H1 (cell line): ENCODE results near the gene EXOSC5. TPM values are rescaled to one million over a fixed set of nuclear protein-coding genes. Genes with fewer than 3 reads are reported as not detected.

Experiments
- CTCF ChIA-PET: fragments of 300-600 bp; sonication (Branson Sonifier 250); formaldehyde crosslinking; loops from one replicate; lab custom pipeline; 2021; ENCODE audit not compliant: partially characterized antibody; lab: Charles Lee
- POLR2A ChIA-PET: fragments of 300-600 bp; sonication (Branson Sonifier 250); formaldehyde crosslinking; loops from one replicate; lab custom pipeline; 2021; ENCODE audit warnings: inconsistent platforms; ENCODE audit not compliant: partially characterized antibody; lab: Charles Lee
- DNase-seq, 2 experiments: peaks; one replicate each; pipeline versions ENCODE4 v3.0.0 to v3.0.0-alpha.2; 2010 to 2022; ENCODE audit warnings: low spot score in 2 of 2, low read depth in 1 of 2, mixed read lengths in 1 of 2
- FAIRE-seq: peaks from 2 replicates; lab custom pipeline; 2011; peaks lifted over from hg19 to GRCh38; lab: Jason Lieb, UNC
- H2AFZ ChIP-seq: 2 replicates; pipeline ENCODE4 v1.8.1; 2012; ENCODE audit warnings: low read length, inconsistent platforms
- H2AK5ac ChIP-seq: 2 replicates; pipeline ENCODE4 v1.6.1; 2013; ENCODE audit warnings: low read depth, low read length
- H2BK120ac ChIP-seq: replicated peaks from 2 replicates; pipeline ENCODE3; 2013; ENCODE audit warnings: low read depth, low read length, inconsistent platforms
- H2BK12ac ChIP-seq: 2 replicates; pipeline ENCODE4 v1.6.1; 2013; ENCODE audit warnings: low read depth, low read length
- H2BK15ac ChIP-seq: 2 replicates; pipeline ENCODE4 v1.6.1; 2013; ENCODE audit warnings: low read length
- H2BK20ac ChIP-seq: 2 replicates; pipeline ENCODE4 v1.6.1; 2013; ENCODE audit warnings: low read length
- H2BK5ac ChIP-seq: 2 replicates; pipeline ENCODE4 v1.6.1; 2013; ENCODE audit warnings: low read depth, low read length
- H3K14ac ChIP-seq: 2 replicates; pipeline ENCODE4 v1.6.1; 2013; ENCODE audit warnings: inconsistent platforms; ENCODE audit not compliant: insufficient read length
- H3K18ac ChIP-seq: 2 replicates; pipeline ENCODE4 v1.6.1; 2013; ENCODE audit warnings: low read length; ENCODE audit errors: extremely low read depth
- H3K23ac ChIP-seq: 2 replicates; pipeline ENCODE4 v1.6.1; 2013; ENCODE audit warnings: inconsistent platforms; ENCODE audit not compliant: insufficient read length
- H3K23me2 ChIP-seq: 2 replicates; pipeline ENCODE4 v1.6.1; 2013; ENCODE audit warnings: low read depth, low read length
- H3K27ac ChIP-seq: 2 replicates; pipeline ENCODE4 v1.6.1; 2011; ENCODE audit warnings: low read depth, low read length, inconsistent platforms
- H3K27me3 ChIP-seq, 4 experiments: replicated peaks in 1 of 4; 1 replicate in 1 of 4; 2 replicates in 3 of 4; pipeline versions ENCODE4 v1.6.1 to v1.8.1; 2011 to 2013; ENCODE audit warnings: low read length in 3 of 4, mild to moderate bottlenecking in 3 of 4, inconsistent platforms in 2 of 4, mixed read lengths in 2 of 4, moderate library complexity in 1 of 4; ENCODE audit not compliant: control insufficient read depth in 3 of 4, insufficient read depth in 3 of 4; ENCODE audit errors: extremely low read depth in 1 of 4
- H3K36me3 ChIP-seq, 4 experiments: 2 replicates each; pipeline versions ENCODE4 v1.6.1 to v1.8.1; 2011 to 2013; ENCODE audit warnings: mild to moderate bottlenecking in 4 of 4, low read length in 3 of 4, moderate library complexity in 2 of 4, control low read depth in 1 of 4, inconsistent platforms in 1 of 4; ENCODE audit not compliant: insufficient read depth in 4 of 4, control insufficient read depth in 2 of 4
- H3K4ac ChIP-seq: replicated peaks from 2 replicates; pipeline ENCODE3; 2013; ENCODE audit warnings: low read length, low read depth, mixed read lengths, inconsistent platforms; ENCODE audit not compliant: insufficient read length
- H3K4me1 ChIP-seq, 4 experiments: replicated peaks in 1 of 4; 1 replicate in 1 of 4; 2 replicates in 3 of 4; pipeline versions ENCODE4 v1.6.1 to v1.8.1; 2011 to 2013; ENCODE audit warnings: low read length in 3 of 4, inconsistent platforms in 2 of 4, mixed read lengths in 1 of 4; ENCODE audit not compliant: insufficient read depth in 4 of 4, control insufficient read depth in 3 of 4
- H3K4me2 ChIP-seq, 2 experiments: 2 replicates each; pipeline versions ENCODE4 v1.6.1 to v1.8.1; 2011 to 2013; ENCODE audit warnings: low read depth in 2 of 2, low read length in 2 of 2, control low read depth in 1 of 2, inconsistent platforms in 1 of 2, mild to moderate bottlenecking in 1 of 2; ENCODE audit not compliant: insufficient read depth in 1 of 2
- H3K4me3 ChIP-seq, 4 experiments: fragments of 200-600, 300-600 bp in 1 of 4; sonication (generic), shearing (Covaris generic), sonication (Bioruptor Twin) in 1 of 4; 2 replicates each; pipeline versions ENCODE4 v1.5.1 to v1.8.1; 2011 to 2016; ENCODE audit warnings: low read length in 4 of 4, low read depth in 3 of 4, control low read depth in 2 of 4, inconsistent platforms in 2 of 4, mild to moderate bottlenecking in 2 of 4, mixed read lengths in 1 of 4, moderate library complexity in 1 of 4; ENCODE audit not compliant: insufficient read depth in 2 of 4; ENCODE audit errors: extremely low read depth in 1 of 4
- H3K56ac ChIP-seq: replicated peaks from 2 replicates; pipeline ENCODE3; 2013; ENCODE audit warnings: low read depth, mild to moderate bottlenecking, mixed read lengths, low read length, inconsistent platforms; ENCODE audit not compliant: insufficient read length
- H3K79me1 ChIP-seq: 2 replicates; pipeline ENCODE4 v1.6.1; 2013; ENCODE audit warnings: low read depth, low read length, control low read depth
- H3K79me2 ChIP-seq, 2 experiments: 2 replicates each; pipeline versions ENCODE4 v1.6.1 to v1.8.1; 2012 to 2013; ENCODE audit warnings: low read length in 2 of 2, mild to moderate bottlenecking in 2 of 2, inconsistent platforms in 1 of 2; ENCODE audit not compliant: insufficient read depth in 2 of 2, control insufficient read depth in 1 of 2
- H3K9ac ChIP-seq, 4 experiments: replicated peaks in 1 of 4; 1 replicate in 1 of 4; 2 replicates in 3 of 4; pipeline versions ENCODE4 v1.6.1 to v1.8.1; 2011 to 2013; ENCODE audit warnings: low read depth in 3 of 4, low read length in 3 of 4, control low read depth in 2 of 4, mild to moderate bottlenecking in 2 of 4, moderate library complexity in 2 of 4, inconsistent platforms in 1 of 4; ENCODE audit errors: extremely low read depth in 1 of 4
- H3K9me3 ChIP-seq, 2 experiments: 2 replicates each; pipeline versions ENCODE4 v1.6.1 to v1.8.1; 2012 to 2013; ENCODE audit warnings: mild to moderate bottlenecking in 2 of 2, moderate library complexity in 2 of 2, control low read depth in 1 of 2, inconsistent platforms in 1 of 2, low read depth in 1 of 2, low read length in 1 of 2, mixed read lengths in 1 of 2; ENCODE audit not compliant: insufficient read depth in 2 of 2
- H4K20me1 ChIP-seq, 2 experiments: replicated peaks in 1 of 2; 2 replicates each; pipeline versions ENCODE3 to v1.8.1; 2011 to 2013; ENCODE audit warnings: inconsistent platforms in 2 of 2, low read length in 2 of 2, mild to moderate bottlenecking in 1 of 2; ENCODE audit not compliant: insufficient read depth in 2 of 2, control insufficient read depth in 1 of 2
- H4K5ac ChIP-seq: 2 replicates; pipeline ENCODE4 v1.6.1; 2013; ENCODE audit warnings: low read length, low read depth, mixed read lengths, inconsistent platforms; ENCODE audit not compliant: insufficient read length
- H4K8ac ChIP-seq: 2 replicates; pipeline ENCODE4 v1.8.0; 2013; ENCODE audit warnings: mild to moderate bottlenecking, moderate library complexity, low read length, inconsistent platforms; ENCODE audit not compliant: insufficient read depth; ENCODE audit errors: extremely low read depth
- H4K91ac ChIP-seq: replicated peaks from 2 replicates; pipeline ENCODE3; 2013; ENCODE audit warnings: low read length, mixed read lengths, inconsistent platforms; ENCODE audit not compliant: insufficient read length
- BCL11A ChIP-seq, 2 experiments: IDR thresholded peaks; one replicate each; pipeline ENCODE4 v1.6.1; 2011; ENCODE audit warnings: low read depth in 2 of 2, low read length in 2 of 2, mild to moderate bottlenecking in 2 of 2
- CEBPB ChIP-seq: IDR thresholded peaks from 2 replicates; pipeline ENCODE4 v1.6.1; 2012; ENCODE audit warnings: low read depth, low read length
- EP300 ChIP-seq, 2 experiments: IDR thresholded peaks; 1 replicate in 1 of 2; 2 replicates in 1 of 2; pipeline ENCODE4 v1.6.1; 2011 to 2012; ENCODE audit warnings: low read depth in 2 of 2, low read length in 2 of 2, mild to moderate bottlenecking in 2 of 2, borderline replicate concordance in 1 of 2, inconsistent platforms in 1 of 2, moderate library complexity in 1 of 2
- GTF2F1 ChIP-seq: IDR thresholded peaks from 2 replicates; pipeline ENCODE4 v1.6.1; 2012; ENCODE audit warnings: low read depth, low read length, improper control_type of control experiment, borderline replicate concordance
- JUN ChIP-seq: IDR thresholded peaks from 2 replicates; pipeline ENCODE4 v1.6.1; 2011; ENCODE audit warnings: low read depth, mild to moderate bottlenecking, improper control_type of control experiment, low read length
- RAD21 ChIP-seq, 2 experiments: IDR thresholded peaks in 1 of 2; conservative IDR thresholded peaks in 1 of 2; 2 replicates each; pipeline ENCODE4 v1.6.1; 2011; ENCODE audit warnings: low read depth in 2 of 2, low read length in 2 of 2, improper control_type of control experiment in 1 of 2, inconsistent platforms in 1 of 2, mild to moderate bottlenecking in 1 of 2, moderate library complexity in 1 of 2
- RFX5 ChIP-seq: IDR thresholded peaks from 2 replicates; pipeline ENCODE4 v1.6.1; 2011; ENCODE audit warnings: low read depth, low read length, improper control_type of control experiment, borderline replicate concordance
- RNF2 ChIP-seq: fragments of 200-900, 300-1000 bp; sonication (generic); IDR thresholded peaks from 2 replicates; pipeline ENCODE4 v1.7.1; 2016; ENCODE audit warnings: borderline replicate concordance, low read depth, mild to moderate bottlenecking, antibody characterized with exemption, low read length; ENCODE audit not compliant: poor library complexity, severe bottlenecking; ENCODE audit errors: missing control alignments
- SP4 ChIP-seq: IDR thresholded peaks from 2 replicates; pipeline ENCODE4 v1.6.1; 2012; ENCODE audit warnings: low read length, inconsistent platforms
- TAF1 ChIP-seq: IDR thresholded peaks from 2 replicates; pipeline ENCODE4 v1.6.1; 2011; ENCODE audit warnings: mild to moderate bottlenecking, low read depth, low read length
- TCF12 ChIP-seq: IDR thresholded peaks from 2 replicates; pipeline ENCODE4 v1.6.1; 2011; ENCODE audit warnings: low read depth, mild to moderate bottlenecking, low read length
- YY1 ChIP-seq: IDR thresholded peaks from 2 replicates; pipeline ENCODE4 v1.6.1; 2011; ENCODE audit warnings: low read depth, mild to moderate bottlenecking, low read length
- WGBS, 2 experiments: shearing (Covaris generic) in 1 of 2; methylation state at CpG; one replicate each; pipeline versions ENCODE4 v1.1.6 to v1.1.7; 2013 to 2015; ENCODE audit warnings: low lambda C conversion rate in 2 of 2, mixed read lengths in 2 of 2, inconsistent platforms in 1 of 2, low coverage in 1 of 2, missing lambda C conversion rate in 1 of 2; ENCODE audit not compliant: insufficient replicate concordance in 2 of 2, insufficient coverage in 1 of 2, insufficient read length in 1 of 2; ENCODE audit errors: extremely low coverage in 1 of 2, missing lambda C conversion rate in 1 of 2; 5-methylcytosine and 5-hydroxymethylcytosine counted together
- polyA plus RNA-seq, 7 experiments: library from polyadenylated mRNA; depleted of rRNA in 3 of 7; stranded (reverse) in 5 of 7; unstranded in 2 of 7; fragments of >200 nt in 5 of 7; fragments of 200-250 nt in 2 of 7; gene quantifications; 1 replicate in 5 of 7; 2 replicates in 1 of 7; 4 replicates in 1 of 7; pipeline versions ENCODE4 v1.2.1 to v1.2.3, GENCODE V29; 2011 to 2013; ENCODE audit warnings: missing spikeins in 2 of 7, mixed read lengths in 2 of 7
- total RNA-seq: library from RNA; stranded (reverse); fragmentation: NEBNext Ultra II Directional; extraction: Animal tissue kit (Norgen Biotek cat#: 25700); gene quantifications from 2 replicates; pipeline ENCODE4 v1.2.1, GENCODE V29; 2021
- TF ChIP-seq, protein P1 (sequence below): IDR thresholded peaks from 2 replicates; pipeline ENCODE4 v1.6.1; 2012; ENCODE audit warnings: inconsistent platforms

EXOSC5 gene
- total and polyA plus RNA-seq, 2 of the 8 experiments (the other 6 are each of a cell fraction or from before 2014, with no cell fraction given) = 56.2 to 92.8 TPM

DNA sequence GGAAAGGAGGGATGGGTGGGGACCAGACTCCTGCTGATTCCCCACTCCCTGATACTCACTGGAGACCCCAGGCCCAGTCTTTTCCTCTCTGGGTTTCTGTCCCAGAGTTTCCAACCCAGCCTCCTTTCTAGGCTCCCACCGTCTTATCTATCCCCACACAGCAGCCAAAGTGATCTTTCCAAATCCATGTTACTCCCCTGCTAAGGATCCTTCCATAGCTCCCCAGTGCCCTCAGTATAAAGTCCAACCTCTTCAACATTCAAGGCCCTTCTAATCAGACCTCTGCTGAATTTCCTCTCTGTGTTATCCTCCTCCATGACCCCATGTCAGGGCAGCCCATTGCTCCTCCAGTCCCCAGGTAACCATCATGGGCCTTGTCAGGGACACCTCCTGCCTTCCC is 42.1 kb downstream of the EXOSC5 start:
- H3K36me3 ChIP-seq = no peaks in the 10 kb centered on the region
- no peak overlapping the region for H3K9ac ChIP-seq
- H2AK5ac ChIP-seq = no peak overlapping the region
- DNase-seq = no peak
- no peak overlapping the region for H2BK15ac ChIP-seq
- no peak overlapping the region for H3K14ac ChIP-seq
- peaks cover 27% of the 10 kb centered on the region for H3K23me2 ChIP-seq
- no peak overlapping the region for H2BK120ac ChIP-seq
- no peak overlapping the region for H3K4me3 ChIP-seq
- H3K4me1 ChIP-seq = peaks cover 0 to 14% (median 4%) of the 10 kb centered on the region in 4 experiments; a peak in 5 of 7 replicates
- ChIA-PET POLR2A (interaction anchor here (0.9 to 5.4 kb wide), 2 partner anchors 9 to 45 kb away, joined by 3 to 29 read pairs; partner anchors contain the start of genes B9D2 and CCDC97), CTCF (interaction anchor here (0.5 to 8.0 kb wide), 10 partner anchors 9 to 136 kb away, joined by 3 to 37 read pairs (median 4); partner anchors contain the start of gene B9D2)
- no peak overlapping the region for H3K27ac ChIP-seq
- H3K4me2 ChIP-seq = no peak overlapping the region; a peak in 1 of 4 replicates
- H2BK5ac ChIP-seq = no peak overlapping the region
- no peak overlapping the region for H2BK20ac ChIP-seq
- H3K27me3 ChIP-seq = peaks cover 10 to 33% (median 27%) of the 10 kb centered on the region in 4 experiments
- no peaks in the 10 kb centered on the region for H3K9me3 ChIP-seq
- H4K91ac ChIP-seq = no peak overlapping the region
- H3K79me1 ChIP-seq = no peaks in the 10 kb centered on the region; the same call in 1 of the 2 replicates
- no peak overlapping the region for H2AFZ ChIP-seq
- H3K4ac ChIP-seq = no peak overlapping the region
- no peak overlapping the region for H3K56ac ChIP-seq
- H3K79me2 ChIP-seq = no peaks in the 10 kb centered on the region
- FAIRE-seq = no peak
- 86% methylated on average over 1 of the region's 1 CpG; no CpG with 5 or more reads in 1 of the 2 experiments for WGBS, 2 experiments
- peaks cover 0 to 7% of the 10 kb centered on the region in 2 experiments for H4K20me1 ChIP-seq
- no peak overlapping the region for H4K5ac ChIP-seq
- no peak overlapping the region for H4K8ac ChIP-seq
- no peak overlapping the region for H2BK12ac ChIP-seq
- H3K23ac ChIP-seq = no peak overlapping the region
- no peak overlapping the region for H3K18ac ChIP-seq
- TF ChIP-seq JUN (no peak), GTF2F1 (no peak), TAF1 (no peak), YY1 (no peak), TCF12 (no peak), RAD21 (IDR thresholded peaks at IDR 0.05 in 1 of 2, conservative IDR thresholded peaks at IDR 0.05 in 1 of 2; ENCODE audit: low read depth in 2 of 2, low read length in 2 of 2) (no peak), RNF2 (no peak), RFX5 (no peak), SP4 (no peak), CEBPB (no peak), BCL11A (IDR thresholded peaks at IDR 0.05; ENCODE audit: low read depth in 2 of 2, low read length in 2 of 2) (no peak), EP300 (IDR thresholded peaks at IDR 0.05; ENCODE audit: borderline replicate concordance in 1 of 2, low read depth in 2 of 2, low read length in 2 of 2) (no peak)
- TF ChIP-seq, protein P1, sequence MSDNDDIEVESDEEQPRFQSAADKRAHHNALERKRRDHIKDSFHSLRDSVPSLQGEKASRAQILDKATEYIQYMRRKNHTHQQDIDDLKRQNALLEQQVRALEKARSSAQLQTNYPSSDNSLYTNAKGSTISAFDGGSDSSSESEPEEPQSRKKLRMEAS = no peak
